PFSK-1 (cell line): ENCODE data around the gene CACNA1I.

ENCODE experiments used
- FOXP2 ChIP-seq: optimal IDR thresholded peaks from 2 replicates; pipeline ENCODE3; 2011; ENCODE audit warnings: borderline replicate concordance, control low read depth, inconsistent platforms; ENCODE audit not compliant: insufficient read depth; ENCODE audit errors: extremely low read length, extremely low read depth
- POLR2AphosphoS5 ChIP-seq: IDR thresholded peaks from 2 replicates; pipeline ENCODE4 v1.6.1; 2012; ENCODE audit warnings: low read depth, mild to moderate bottlenecking, control low read depth, low read length, moderate library complexity
- REST ChIP-seq, 2 experiments: IDR thresholded peaks; 2 replicates each; pipeline versions ENCODE4 v1.6.1 to v1.8.0; 2011 to 2012; ENCODE audit warnings: low read depth in 2 of 2, low read length in 2 of 2, control low read depth in 1 of 2, inconsistent platforms in 1 of 2, mild to moderate bottlenecking in 1 of 2, moderate library complexity in 1 of 2; ENCODE audit not compliant: insufficient read depth in 1 of 2
- SIN3A ChIP-seq: IDR thresholded peaks from 2 replicates; pipeline ENCODE4 v1.6.1; 2012; ENCODE audit warnings: mild to moderate bottlenecking, low read length, moderate library complexity, borderline replicate concordance; ENCODE audit not compliant: insufficient read depth
- TAF1 ChIP-seq: IDR thresholded peaks from 2 replicates; pipeline ENCODE4 v1.6.1; 2012; ENCODE audit warnings: low read length, control low read depth, borderline replicate concordance; ENCODE audit not compliant: insufficient read depth

CACNA1I gene

GRCh38 chr22:39610246-39610645 is 39.7 kb downstream of the CACNA1I start:
- no peak for TF ChIP-seq SIN3A
- TF ChIP-seq FOXP2, result no peak
- TF ChIP-seq REST (IDR thresholded peaks at IDR 0.05; ENCODE audit: insufficient read depth in 1 of 2, low read depth in 2 of 2, low read length in 2 of 2), result no peak
- TF ChIP-seq TAF1, result no peak
- TF ChIP-seq POLR2AphosphoS5, result no peak

- no peak for TF ChIP-seq SIN3A
- TF ChIP-seq TAF1, result no peak
- TF ChIP-seq FOXP2, result no peak
- no peak for TF ChIP-seq POLR2AphosphoS5
Observed at GRCh38 chr22:39610766-39611165, 40.2 kb downstream of the CACNA1I start.

GRCh38 chr22:39611360-39611759 is 40.8 kb downstream of the CACNA1I start:
- TF ChIP-seq REST (IDR thresholded peaks at IDR 0.05; ENCODE audit: insufficient read depth in 1 of 2, low read depth in 2 of 2, low read length in 2 of 2) (no peak), SIN3A (no peak), FOXP2 (no peak), POLR2AphosphoS5 (no peak), TAF1 (no peak)

GRCh38 chr22:39612811-39613548 is 42.4 kb downstream of the CACNA1I start:
- TF ChIP-seq REST (IDR thresholded peaks at IDR 0.05; ENCODE audit: insufficient read depth in 1 of 2, low read depth in 2 of 2, low read length in 2 of 2), result no peak
- TF ChIP-seq POLR2AphosphoS5, result no peak
- TF ChIP-seq TAF1, result no peak
- no peak for TF ChIP-seq FOXP2
- TF ChIP-seq SIN3A, result no peak

GRCh38 chr22:39613549-39613921 is 43.0 kb downstream of the CACNA1I start:
- TF ChIP-seq SIN3A (no peak), POLR2AphosphoS5 (no peak), FOXP2 (no peak), REST (IDR thresholded peaks at IDR 0.05; ENCODE audit: insufficient read depth in 1 of 2, low read depth in 2 of 2, low read length in 2 of 2) (no peak)
